ENCODE data around the gene VSIG10.
"Not testable (repeated sequence)": the region's sequence is repeated elsewhere in the genome, so short reads cannot be mapped to it uniquely, and the experiment has no call there.

VSIG10 gene

DNA sequence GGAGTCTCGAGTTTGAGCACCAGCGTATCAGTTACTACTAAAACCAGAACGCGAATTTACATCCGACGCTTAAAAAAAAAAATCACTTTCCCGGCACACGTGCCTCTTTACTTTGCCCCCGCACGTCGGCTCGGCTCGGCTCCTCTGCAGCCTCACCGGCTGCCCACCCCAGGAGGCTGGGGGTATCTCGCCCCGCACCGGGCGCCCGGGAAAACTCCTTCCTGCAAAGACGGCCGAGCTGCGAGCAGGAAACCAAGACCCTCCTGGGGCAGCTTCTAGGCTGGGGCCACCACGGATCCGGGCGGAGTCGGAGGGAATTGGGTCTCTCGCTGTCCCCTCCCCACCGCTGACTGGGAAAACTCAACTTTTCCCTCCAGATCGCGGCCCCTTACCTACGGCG is 610 bp downstream of the VSIG10 start:
- DNase-seq, result no peak

DNA sequence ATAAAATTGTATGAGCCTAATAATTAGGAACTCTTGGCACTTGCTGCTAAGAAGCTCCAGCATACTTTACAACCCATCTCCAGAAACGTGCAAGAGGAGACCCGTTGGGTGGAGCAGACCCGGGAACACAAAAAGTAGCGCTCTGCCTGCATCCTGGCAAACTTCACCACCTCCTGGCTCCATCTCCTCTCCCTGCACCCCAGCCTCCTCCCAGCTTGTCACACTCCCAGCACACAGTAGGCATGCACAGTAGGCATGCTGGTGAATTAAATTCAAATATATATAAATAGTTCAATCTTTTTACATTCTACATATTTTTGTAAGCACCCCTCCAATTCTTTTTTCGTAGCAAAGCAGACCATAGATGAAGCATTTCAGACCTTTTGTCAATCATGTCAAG is 1.2 kb downstream of the VSIG10 start:
- no peak for DNase-seq

DNA sequence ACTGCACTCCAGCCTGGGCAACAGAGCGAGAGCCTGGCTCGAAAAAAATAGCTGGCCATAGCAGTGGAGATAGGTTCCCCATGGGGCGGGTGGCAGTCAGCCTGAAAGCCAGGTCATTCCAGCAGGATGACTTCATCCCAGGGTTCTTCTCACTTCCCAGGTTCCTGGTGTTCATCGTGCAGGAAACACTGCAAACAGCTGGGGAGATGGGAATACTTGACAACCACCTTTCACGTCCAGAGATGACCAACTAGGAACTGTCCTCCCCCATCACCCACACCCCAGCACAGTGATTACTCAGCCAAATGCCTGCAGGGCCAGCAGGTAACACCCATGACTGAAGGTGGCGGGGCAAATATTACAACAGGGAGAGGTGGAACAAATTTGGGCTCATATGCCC is 1.7 kb downstream of the VSIG10 start:
- no peak for DNase-seq

DNA sequence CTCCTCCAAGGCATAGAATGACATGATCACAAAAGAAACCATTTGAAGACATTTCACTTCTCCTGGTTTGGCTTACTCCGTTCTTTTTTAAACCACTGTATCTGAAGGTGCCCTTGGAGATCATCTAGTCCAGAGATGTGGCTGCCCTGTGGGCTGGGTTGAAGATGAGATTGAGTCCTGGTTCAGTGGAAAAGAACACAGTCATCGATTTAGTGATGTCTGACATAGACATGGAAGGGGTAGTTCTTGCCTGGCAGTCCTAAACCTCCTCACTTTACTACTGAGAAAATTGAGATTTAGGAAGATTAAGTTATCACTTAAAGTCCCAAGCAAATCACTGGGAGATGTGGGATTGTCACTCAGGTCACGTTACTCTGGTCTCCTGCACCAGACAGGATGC is 2.8 kb downstream of the VSIG10 start:
- no peak for DNase-seq

DNA sequence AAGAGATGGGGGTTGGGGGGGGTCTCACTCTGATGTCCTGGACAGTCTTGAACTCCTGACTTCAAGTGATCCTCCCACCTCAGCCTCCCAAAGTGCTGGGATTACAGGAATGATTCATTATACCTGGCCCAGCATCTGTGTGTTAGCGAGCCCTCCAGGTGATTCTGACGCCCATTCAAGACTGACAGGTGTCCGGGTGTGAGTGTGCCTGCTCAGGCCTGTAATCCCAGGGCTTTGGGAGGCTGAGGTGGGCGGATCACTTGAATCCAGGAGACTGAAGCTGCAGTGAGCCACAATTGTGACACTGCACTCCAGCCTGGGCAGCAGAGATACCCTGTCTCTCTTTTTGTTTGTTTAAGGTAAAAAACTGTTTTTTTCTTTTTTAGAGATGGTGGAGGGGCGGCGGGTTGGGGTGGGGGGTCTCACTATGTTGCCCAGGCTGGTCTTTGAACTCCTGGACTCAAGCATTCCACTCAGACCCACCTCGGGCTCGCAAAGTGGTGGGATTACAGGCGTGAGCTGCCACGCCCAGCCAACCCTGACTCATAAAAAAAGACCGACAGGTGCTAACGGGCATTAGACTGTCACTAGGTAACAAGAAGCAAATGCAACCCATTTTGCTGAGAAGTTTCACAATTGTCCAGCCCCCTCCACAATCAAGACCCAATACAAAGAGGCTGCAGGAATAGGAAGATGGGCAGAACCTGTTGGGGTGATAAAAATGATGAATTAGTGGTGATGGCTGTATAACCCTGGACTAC is 4.7 kb downstream of the VSIG10 start:
- DNase-seq, result peak; percentile 20

DNA sequence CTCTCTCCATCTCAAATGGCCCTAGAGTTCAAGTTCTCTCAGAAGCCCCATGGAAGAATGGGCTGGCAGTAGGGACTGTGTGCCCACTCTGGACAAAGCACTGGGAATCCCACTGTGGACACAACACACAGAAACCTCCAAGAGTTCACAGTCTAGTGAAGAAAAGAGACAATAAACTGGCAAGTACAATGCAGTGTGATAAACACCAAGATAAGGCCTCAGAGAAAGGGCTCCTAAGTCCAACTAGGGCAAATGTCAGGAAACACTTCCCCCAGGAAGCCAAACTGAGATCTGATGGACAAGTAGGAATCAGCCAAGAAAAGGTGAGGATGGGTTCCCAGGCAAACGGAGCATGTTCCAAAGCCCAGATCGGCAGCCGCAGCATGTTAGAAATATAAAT is 5.4 kb downstream of the VSIG10 start:
- no peak for DNase-seq

DNA sequence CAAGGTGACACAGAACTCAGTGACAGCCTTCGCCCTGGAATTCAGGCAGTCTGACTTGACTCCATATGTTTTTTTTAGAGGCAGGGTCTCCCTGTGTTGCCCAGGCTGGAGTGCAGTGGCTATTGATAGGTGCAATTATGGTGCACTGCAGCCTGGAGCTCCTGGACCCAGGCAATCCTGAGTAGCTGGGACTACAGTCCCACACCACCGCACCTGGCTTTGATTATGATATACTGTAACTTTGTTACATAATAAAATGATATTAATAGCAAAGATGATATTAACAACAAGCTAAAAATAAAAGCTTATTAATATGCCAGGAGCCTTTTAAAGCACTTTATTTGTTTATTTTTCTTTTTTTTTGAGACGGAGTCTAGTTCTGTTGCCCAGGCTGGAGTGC is 9.8 kb downstream of the VSIG10 start:
- DNase-seq, result no peak

DNA sequence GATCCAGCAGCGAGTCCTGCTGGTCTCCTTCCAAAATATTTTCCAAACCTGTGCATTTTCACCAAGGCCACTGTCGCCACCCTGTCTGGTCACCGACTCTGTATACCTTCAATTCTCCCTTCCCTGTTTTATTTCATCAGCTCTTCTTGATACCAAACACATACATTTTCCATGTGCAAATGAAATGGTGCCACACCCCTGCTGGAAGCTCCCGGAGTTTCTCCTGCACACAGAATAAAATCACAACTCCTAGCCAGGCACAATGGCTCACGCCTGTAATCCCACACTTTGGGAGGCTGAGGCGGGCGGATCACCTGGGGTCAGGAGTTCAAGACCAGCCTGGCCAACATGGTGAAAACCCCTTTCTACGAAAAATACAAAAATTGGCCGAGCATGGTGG is 14.0 kb downstream of the VSIG10 start:
- DNase-seq, result no peak

DNA sequence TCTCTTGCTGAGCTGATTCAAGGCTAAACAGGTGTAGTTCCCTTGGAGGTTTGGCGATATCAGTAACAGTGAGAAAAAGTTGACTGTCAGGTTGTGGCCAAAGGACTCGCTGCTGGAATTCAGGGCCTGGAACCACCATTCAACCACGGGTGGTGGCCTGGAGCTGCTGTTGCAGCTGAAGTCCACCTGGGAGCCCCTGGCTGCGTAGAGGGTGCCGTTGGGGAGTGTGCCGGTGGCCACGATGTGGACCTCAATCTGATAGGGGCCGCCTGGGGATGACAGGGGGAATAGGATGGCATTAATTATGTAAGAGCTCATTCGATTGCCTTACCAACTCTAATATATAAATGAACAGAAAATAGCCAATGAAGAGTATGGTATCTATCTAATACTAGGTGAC is 21.6 kb downstream of the VSIG10 start:
- no peak for DNase-seq

DNA sequence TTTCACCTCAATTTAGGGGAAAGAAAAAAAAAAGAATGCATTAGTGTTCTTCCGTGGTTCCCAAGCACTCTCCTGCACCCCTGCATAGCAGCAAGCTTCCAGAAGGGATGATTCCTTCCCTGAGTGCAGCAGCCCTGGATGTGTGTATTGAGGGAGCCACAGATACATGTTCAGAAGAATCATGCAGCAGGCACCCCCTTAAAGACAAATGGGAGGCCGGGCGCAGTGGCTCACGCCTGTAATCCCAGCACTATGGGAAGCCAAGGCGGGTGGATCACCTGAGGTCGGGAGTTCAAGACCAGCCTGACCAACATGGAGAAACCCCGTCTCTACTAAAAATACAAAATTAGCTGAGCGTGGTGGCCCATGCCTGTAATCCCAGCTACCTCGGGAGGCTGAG is 22.3 kb downstream of the VSIG10 start:
- DNase-seq, result not testable (repeated sequence)

DNA sequence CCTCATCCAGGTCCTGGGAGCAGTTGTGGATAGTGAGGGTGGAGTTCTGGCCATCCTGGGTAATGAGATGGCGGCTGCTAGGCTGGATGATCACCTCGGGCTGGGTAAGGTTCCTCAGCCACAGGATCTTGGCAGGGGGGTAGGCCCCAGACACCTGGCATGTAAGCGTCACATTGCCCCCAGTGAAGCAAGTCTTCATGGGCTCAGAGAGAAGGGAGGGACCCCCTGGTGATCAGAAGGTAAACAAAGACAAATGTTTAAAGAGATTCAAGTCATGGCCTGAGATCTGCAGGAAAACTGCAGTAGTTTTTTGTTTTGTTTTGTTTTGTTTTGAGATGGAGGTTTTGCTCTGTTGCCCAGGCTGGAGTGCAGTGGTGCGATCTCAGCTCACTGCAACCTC is 30.0 kb downstream of the VSIG10 start:
- no peak for DNase-seq

DNA sequence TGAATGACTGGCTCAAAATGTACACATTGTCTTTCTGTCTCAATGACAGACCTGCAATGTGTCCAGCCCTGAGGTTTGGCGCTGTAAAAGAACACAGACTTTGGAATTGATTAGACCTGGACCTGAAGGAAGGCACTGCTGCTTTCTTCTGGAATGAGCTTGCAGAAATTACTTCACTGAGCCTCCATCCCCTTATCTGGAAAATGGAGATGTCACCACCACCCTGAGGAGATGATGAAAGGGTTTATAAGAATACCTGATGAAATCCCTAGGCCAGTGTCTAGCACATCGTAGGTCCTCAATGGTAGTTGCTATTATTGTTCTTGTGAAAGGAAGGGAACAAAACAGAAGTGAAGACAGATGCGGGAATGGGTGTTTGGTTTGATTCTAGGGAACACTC is 33.2 kb downstream of the VSIG10 start:
- DNase-seq, result no peak

DNA sequence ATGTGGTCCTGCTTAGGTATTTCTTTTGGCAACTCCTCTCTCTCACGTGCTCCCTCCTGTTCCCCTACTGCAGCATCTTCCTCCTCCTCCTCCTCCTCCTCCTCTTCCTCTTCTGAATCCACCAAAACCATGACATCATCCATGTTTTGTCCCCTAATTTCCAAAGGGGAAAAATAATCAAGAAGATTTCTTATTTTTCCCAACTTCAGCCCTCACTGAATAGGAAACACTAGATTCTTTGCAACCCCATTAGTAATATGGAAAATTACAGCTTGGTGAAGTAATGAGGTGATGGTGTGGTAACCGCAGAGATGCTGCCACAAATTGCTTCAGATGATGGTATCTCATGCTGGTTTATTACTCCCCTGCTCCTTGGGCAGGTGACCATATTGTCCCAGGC is 35.4 kb downstream of the VSIG10 start:
- no peak for DNase-seq

DNA sequence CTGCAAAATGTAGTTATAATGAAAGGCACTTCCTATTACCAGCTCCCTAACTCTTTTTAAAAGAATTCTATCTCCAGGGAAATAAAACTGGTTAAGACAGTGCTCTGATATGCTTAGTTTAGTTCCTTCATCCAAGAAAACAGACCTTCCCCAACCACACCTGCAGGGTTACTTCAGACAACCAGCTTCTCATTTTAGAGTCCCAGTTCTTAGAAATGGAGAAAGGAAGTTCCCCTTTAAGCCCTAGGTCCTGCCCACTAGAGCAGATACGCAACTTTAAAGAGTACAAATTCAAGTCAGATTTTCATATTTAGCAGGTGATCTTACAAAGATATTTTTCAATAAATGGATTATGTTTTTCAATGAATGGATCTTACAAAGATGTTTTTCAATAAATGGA is 38.4 kb downstream of the VSIG10 start:
- no peak for DNase-seq

DNA sequence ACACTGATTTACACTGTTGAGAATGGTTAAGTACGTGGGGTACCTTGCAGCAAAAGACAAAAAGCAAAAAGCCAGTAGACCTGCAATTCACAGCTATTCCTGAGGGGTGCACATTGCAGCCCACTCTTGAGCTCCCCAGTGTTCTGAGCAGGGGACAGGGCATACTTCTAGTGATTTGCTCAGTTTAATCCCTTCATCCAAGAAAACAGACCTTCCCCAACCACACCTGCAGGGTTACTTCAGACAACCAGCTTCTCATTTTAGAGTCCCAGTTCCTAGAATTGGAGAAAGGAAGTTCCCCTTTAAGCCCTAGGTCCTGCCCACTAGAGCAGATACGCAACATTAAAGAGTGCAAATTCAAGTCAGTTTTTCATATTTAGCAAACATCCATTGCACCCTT is 39.2 kb downstream of the VSIG10 start:
- no peak for DNase-seq

DNA sequence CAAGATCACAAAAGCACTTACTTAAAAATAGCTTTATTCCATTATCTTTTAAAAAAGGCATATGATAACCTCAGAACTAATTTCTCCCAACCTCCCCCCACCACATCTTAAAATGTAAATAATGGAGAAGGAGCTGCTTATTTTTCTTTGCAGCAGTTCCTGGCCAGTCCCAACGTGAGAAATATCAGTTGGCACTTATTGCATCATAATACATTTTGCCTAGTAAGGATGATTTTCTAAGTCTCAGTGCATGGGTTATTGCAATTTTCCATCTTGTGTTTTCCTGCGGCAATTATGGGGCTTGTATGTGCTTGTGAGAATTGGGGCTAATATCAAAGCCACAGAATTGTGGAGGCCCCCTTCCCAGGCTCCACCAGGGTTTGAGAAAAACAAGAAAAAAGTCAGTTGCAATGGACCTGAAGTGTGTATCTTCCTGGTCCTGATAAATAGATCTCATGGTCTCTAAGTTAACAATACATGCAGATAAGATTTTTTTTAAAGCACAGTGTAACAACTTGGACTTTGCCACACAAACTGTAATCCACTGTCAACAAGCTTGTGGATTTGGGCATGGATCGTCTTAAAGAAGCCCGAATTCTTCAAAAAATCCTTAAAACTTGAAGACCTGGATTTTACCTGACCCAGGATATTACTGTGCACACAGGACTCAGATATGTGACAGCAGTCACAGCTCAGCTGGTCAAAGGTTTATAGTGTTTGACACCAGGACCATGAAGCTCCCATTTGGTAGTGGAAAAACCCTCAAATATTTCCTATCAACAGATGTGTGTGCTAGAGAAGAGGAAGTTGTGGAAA is 40.0 kb downstream of the VSIG10 start:
- DNase-seq, result no peak

DNA sequence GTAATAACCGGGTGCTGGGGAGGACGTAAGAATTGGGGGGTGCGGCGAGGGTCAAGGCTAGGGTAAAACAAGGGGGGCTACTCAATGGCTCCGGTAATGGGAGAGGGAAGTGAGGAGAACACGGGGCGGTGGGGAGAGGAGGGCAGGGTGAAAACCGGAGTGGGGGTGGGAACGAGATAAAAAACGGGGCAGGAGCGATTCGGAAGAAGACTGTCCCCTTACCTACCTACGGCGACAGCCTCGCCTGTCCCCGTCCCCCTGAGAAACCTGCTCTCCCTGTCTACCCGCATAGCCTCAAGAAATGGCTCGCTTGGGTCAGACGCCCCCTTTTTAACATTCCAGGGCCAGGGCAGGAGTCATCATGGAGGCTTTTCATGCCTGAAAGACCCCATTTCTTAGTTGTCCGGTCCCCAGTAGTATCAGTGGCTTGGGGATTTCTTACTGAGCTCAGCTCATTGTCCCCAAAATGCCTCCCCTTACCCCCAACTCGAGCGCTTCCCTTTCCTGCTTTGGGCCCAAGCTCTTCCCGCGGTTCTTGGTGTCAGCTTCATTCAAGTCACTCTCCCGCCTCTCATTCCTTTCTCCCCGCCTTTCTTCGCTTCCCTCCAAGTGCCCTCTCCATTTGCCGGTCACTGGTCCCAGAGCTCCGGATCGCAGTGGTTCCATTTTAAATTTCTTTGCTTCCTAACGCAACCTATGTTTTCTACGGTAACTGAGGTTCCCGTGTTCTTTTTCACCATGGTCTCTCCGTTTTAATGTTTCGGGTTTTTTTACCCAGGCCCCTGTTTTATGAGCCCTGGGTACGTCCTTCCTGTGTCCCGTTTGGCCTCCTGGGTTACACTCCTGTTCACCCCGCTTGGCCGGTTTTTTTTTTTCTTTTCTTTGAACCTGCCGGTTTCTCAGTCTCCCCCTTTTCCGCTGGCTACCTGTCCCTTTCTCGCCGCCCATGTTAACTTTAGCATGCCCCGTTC is 41.7 kb downstream of the VSIG10 start:
- peak; percentile 32 for DNase-seq

DNA sequence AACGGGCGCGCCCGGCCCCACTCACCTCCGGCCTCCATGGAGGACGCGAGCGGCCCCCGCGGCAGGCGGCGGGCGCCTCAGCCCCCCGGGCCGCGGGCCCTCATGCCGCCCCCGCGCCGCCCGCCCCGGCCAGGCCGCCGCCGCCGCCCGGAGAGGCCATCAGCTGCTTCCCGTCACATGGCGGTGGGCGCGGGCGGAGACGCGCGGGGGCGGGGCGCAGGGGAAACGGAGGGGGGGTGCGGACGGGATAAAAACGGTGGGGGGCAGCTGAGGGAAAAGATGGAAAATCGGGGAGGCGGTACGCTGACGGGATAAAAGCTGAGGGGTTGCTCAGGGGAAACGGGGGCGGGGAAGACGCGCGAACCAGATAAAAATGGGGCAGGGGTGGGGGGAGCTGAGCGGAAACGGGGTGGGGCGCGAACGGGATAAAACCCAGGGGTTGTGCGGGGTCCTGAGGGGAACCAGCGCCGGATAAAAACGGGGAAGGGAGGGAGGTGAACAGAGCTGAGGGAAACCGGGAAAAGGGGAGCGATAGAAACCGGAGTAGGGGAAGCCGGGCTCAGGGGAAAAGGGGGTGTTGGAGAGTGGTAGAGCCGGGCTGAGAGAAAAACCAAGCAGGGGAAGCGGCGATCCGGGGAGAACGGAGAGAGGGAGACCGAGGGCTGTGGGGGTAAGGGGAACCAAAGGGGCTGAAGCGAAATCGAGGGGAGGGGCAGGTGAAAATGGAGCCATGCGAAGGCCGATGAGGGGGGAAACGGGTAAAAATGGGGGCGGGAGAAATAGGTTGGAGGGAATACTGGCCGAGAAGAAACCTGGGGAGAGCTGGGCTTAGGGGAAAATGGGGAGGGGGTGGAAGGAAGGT is 42.6 kb downstream of the VSIG10 start, which contains the start of gene WSB2:
Gene WSB2, minus strand, starts transcription at position 169 of the 862 bp plus-strand sequence. Its CDS starts 131 bp downstream, at position 38.
- peak; percentile 39 for DNase-seq

DNA sequence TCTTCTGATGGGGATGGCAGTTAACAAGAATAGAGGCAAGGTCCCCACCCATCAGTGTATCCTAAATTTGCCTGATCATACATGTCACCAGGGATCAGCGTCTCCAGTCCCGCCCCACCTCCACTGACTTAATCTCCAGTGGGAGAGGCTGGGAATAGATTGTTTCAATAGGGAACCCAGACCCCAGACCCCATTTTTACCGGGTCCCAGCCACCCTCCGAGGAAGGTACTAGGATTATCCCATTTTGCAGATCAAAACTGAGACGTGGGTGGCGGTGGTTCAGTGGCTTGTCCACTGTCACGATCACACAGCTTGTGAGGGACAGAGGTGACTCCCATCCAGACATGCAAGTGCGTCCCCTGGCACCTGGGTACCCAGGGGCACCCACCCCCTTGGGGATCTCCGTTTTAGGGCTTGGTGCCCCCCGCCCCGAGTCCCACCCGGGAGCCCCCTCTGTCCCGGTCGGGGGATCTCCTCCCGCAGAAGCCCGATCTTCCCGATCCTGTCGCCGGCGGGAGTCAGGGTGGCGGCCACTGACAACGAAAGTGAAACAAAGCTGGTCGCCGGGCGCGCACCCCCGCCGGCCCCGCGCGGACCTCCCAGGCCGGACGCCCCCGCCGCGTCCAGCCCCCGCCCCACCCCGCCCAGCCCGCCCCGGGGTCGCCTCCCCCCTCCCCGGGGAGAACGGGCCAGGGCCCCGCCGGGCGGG is 43.4 kb downstream of the VSIG10 start:
- no peak for DNase-seq

DNA sequence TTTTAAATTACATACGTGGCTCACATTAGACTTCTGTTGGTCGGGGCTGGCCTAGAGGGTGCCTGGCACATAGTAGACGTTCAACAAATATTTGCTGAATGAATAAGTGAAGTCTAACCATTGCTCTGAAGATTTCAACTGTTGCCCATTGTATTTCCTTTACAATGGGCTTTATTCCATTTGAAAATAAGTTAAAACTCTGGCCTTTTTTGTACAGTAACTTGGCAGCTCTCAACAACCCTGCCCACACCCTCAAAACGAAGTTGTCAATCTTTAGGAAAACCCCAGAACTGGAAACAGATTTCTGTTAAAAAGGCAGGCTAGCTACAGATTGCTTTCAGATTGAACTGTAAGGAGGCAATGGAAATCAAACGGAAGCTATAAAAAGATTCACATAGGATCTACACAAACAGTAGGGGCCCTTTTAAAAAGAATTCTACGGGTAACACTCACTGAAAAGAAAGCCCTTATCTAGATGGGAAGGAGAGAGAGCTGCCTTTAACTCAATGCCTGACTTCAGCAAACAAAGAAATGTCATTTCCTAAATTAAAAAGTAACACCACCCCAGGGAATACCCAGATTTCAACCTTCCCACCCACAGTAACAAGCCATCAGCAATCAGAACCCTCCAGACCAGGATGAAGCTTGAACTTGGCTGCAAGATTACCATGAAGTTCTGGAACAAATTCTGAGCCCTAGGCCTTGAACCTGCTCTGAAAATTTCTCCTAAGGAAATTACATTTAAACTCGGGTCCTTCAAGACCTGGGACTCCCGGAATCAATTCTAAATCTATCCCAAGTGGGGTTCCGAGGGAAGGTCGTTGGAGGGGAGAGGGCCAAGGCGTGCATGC is 44.2 kb downstream of the VSIG10 start:
- no peak for DNase-seq

DNA sequence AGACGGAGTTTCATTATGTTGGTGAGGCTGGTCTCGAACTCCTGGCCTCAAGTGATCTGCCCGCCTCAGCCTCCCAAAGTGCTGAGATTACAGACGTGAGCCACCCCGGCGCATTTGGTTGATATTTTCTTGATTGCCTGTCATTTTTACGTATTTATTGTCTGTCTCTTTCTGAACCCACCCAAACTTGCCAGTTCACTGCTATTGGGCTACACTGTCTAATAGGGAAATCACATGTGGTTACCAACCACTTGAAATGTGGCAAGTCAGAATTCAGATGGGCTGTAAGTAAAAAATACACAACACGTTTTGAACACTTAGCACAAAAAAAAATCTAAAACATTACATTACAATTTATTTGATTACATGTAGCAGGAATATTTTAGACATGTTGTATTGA is 44.9 kb downstream of the VSIG10 start:
- DNase-seq, result no peak
